SH-SY5Y (cell line): ENCODE results near the gene EYA4.

Experiments used
- GATA2 ChIP-seq: IDR thresholded peaks from 2 replicates; pipeline ENCODE4 v1.6.1; 2011; ENCODE audit warnings: mild to moderate bottlenecking, low read depth, low read length
- GATA3 ChIP-seq: IDR thresholded peaks from 2 replicates; pipeline ENCODE4 v1.6.1; 2011; ENCODE audit warnings: low read depth, mild to moderate bottlenecking, low read length, moderate library complexity

GRCh38 chr6:133376743-133377142 lies 135.6 kb downstream of the EYA4 start:
- TF ChIP-seq GATA2 (no peak), GATA3 (no peak)
